Measurements from ENCODE around the gene SLIT1. TPM values are rescaled to one million over a fixed set of nuclear protein-coding genes. Genes with fewer than 3 reads are reported as not detected.

Gene SLIT1
- total and polyA plus RNA-seq, 2 donors (not counting 1 experiment from before 2014, with no cell fraction given) = 0.15 to 0.49 TPM

- ATAC-seq (ENCODE audit: low read depth) = no peak
- Mint-ChIP-seq H3K9me3 (ENCODE audit: insufficient read depth) (no peaks in the 10 kb centered on the region), H3K4me1 (no peaks in the 10 kb centered on the region), H3K4me3 (no peak overlapping the region), H3K27ac (no peak overlapping the region), H3K27me3 (peaks cover 31% of the 10 kb centered on the region)
- no peak overlapping the region for H3K9ac ChIP-seq (ENCODE audit: low read length)
- H3K36me3 ChIP-seq (replicated peaks in 1 of 2; ENCODE audit: control extremely low read depth in 1 of 2, control insufficient read depth in 1 of 2, extremely low read depth in 1 of 2, insufficient read depth in 2 of 2, low read length in 1 of 2) = no peaks in the 10 kb centered on the region
- TF ChIP-seq EZH2 (IDR thresholded peaks at IDR 0.05; ENCODE audit: borderline replicate concordance, insufficient read depth, low read depth, low read length, poor library complexity, severe bottlenecking) (no peak), CTCF (IDR thresholded peaks at IDR 0.05) (no peak)
- no peaks in the 10 kb centered on the region for H3K4me1 ChIP-seq (ENCODE audit: control insufficient read depth in 2 of 2, insufficient read depth in 2 of 2, low read length in 2 of 2)
- intact Hi-C loops (cut with micrococcal nuclease) = no loop called here
- H3K4me2 ChIP-seq (replicated peaks; ENCODE audit: low read depth, low read length, poor library complexity, severe bottlenecking) = no peak overlapping the region
- CTCF ChIA-PET = no interaction called here
- H3K9me3 ChIP-seq (ENCODE audit: control extremely low read depth in 1 of 3, control insufficient read depth in 2 of 3, insufficient read depth in 1 of 3, low read length in 2 of 3) = peaks cover 0 to 5% (median 0%) of the 10 kb centered on the region in 3 donors
- peaks cover 0 to 5% (median 0%) of the 10 kb centered on the region in 4 experiments for H3K27me3 ChIP-seq (replicated peaks in 1 of 4; ENCODE audit: control extremely low read depth in 1 of 4, control insufficient read depth in 3 of 4, insufficient read depth in 4 of 4, low read length in 3 of 4)
- H3K4me3 ChIP-seq (ENCODE audit: control extremely low read depth in 1 of 5, extremely low read depth in 1 of 5, insufficient read depth in 1 of 5, low read depth in 2 of 5, low read length in 4 of 5) = no peak overlapping the region
- no peaks in the 10 kb centered on the region for H3K79me2 ChIP-seq (ENCODE audit: control insufficient read depth, insufficient read depth, low read length)
- H4K20me1 ChIP-seq (ENCODE audit: control insufficient read depth, insufficient read depth, low read length, poor library complexity, severe bottlenecking) = no peaks in the 10 kb centered on the region
- no peak overlapping the region for H2AFZ ChIP-seq (ENCODE audit: insufficient read depth, low read depth, low read length, poor library complexity, severe bottlenecking)
- 87% methylated on average over 12 of the region's 12 CpGs for WGBS (ENCODE audit: insufficient coverage)
- H3K27ac ChIP-seq (ENCODE audit: low read length in 2 of 2) = no peak overlapping the region
- no peak for DNase-seq
- POLR2A ChIA-PET = no interaction called here
These were observed 129.6 kb downstream of the SLIT1 start for GRCh38 chr10:97056003-97056630.

GRCh38 chr10:97053276-97053675 lies 132.5 kb downstream of the SLIT1 start:
- DNase-seq (no peak), ATAC-seq (ENCODE audit: low read depth) (no peak)
- Mint-ChIP-seq H3K27me3 (peaks cover 28% of the 10 kb centered on the region), H3K4me1 (peaks cover 6% of the 10 kb centered on the region), H3K4me3 (no peak overlapping the region), H3K27ac (no peak overlapping the region), H3K9me3 (ENCODE audit: insufficient read depth) (no peaks in the 10 kb centered on the region)
- intact Hi-C loops (cut with micrococcal nuclease) = no loop called here
- no peak overlapping the region for H2AFZ ChIP-seq (ENCODE audit: insufficient read depth, low read depth, low read length, poor library complexity, severe bottlenecking)
- no peaks in the 10 kb centered on the region for H4K20me1 ChIP-seq (ENCODE audit: control insufficient read depth, insufficient read depth, low read length, poor library complexity, severe bottlenecking)
- CTCF ChIA-PET = interaction anchor here (0.9 kb wide), 1 partner anchor 157 kb away, joined by 3 read pairs; no protein-coding TSS in a partner anchor
- H3K4me3 ChIP-seq (ENCODE audit: control extremely low read depth in 1 of 5, extremely low read depth in 1 of 5, insufficient read depth in 1 of 5, low read depth in 2 of 5, low read length in 4 of 5) = no peak overlapping the region
- H3K4me1 ChIP-seq (ENCODE audit: control insufficient read depth in 2 of 2, insufficient read depth in 2 of 2, low read length in 2 of 2) = peaks cover 0 to 3% of the 10 kb centered on the region in 2 donors
- H3K79me2 ChIP-seq (ENCODE audit: control insufficient read depth, insufficient read depth, low read length) = no peaks in the 10 kb centered on the region
- no peak overlapping the region for H3K4me2 ChIP-seq (replicated peaks; ENCODE audit: low read depth, low read length, poor library complexity, severe bottlenecking)
- H3K9ac ChIP-seq (ENCODE audit: low read length) = no peak overlapping the region
- POLR2A ChIA-PET = no interaction called here
- peaks cover 0 to 5% (median 0%) of the 10 kb centered on the region in 3 donors for H3K9me3 ChIP-seq (ENCODE audit: control extremely low read depth in 1 of 3, control insufficient read depth in 2 of 3, insufficient read depth in 1 of 3, low read length in 2 of 3)
- no peak for TF ChIP-seq CTCF (IDR thresholded peaks at IDR 0.05)
- TF ChIP-seq EZH2 (IDR thresholded peaks at IDR 0.05; ENCODE audit: borderline replicate concordance, insufficient read depth, low read depth, low read length, poor library complexity, severe bottlenecking) = no peak
- no peaks in the 10 kb centered on the region for H3K36me3 ChIP-seq (replicated peaks in 1 of 2; ENCODE audit: control extremely low read depth in 1 of 2, control insufficient read depth in 1 of 2, extremely low read depth in 1 of 2, insufficient read depth in 2 of 2, low read length in 1 of 2)
- WGBS (ENCODE audit: insufficient coverage) = no CpG with 5 or more reads among the region's 2 CpGs
- peaks cover 0 to 5% (median 0%) of the 10 kb centered on the region in 4 experiments for H3K27me3 ChIP-seq (replicated peaks in 1 of 4; ENCODE audit: control extremely low read depth in 1 of 4, control insufficient read depth in 3 of 4, insufficient read depth in 4 of 4, low read length in 3 of 4)
- H3K27ac ChIP-seq (ENCODE audit: low read length in 2 of 2) = no peak overlapping the region
